Ovary (tissue), 9 donors: Measurements from ENCODE around the gene MMP24. TPM values are rescaled to one million over a fixed set of nuclear protein-coding genes. Genes with fewer than 3 reads are reported as not detected.

ENCODE experiments used
- DNase-seq, 5 donors: peaks; one replicate each; pipeline ENCODE4 v3.0.0-alpha.2; 2019 to 2020
- H3K27ac ChIP-seq, 2 donors: fragments of 200-600 bp; one replicate each; pipeline versions ENCODE4 v1.5.1 to v1.8.0; 2019 to 2022
- H3K27me3 ChIP-seq: fragments of 200-600 bp; one replicate; pipeline ENCODE4 v1.8.0; 2022
- H3K36me3 ChIP-seq: fragments of 200-600 bp; sonication (generic); one replicate; pipeline ENCODE4 v1.5.1; 2019
- H3K4me1 ChIP-seq: one replicate; pipeline ENCODE4 v1.8.1; 2013; ENCODE audit warnings: mild to moderate bottlenecking, moderate library complexity; ENCODE audit not compliant: insufficient read depth
- H3K4me3 ChIP-seq: fragments of 200-600 bp; sonication (generic); one replicate; pipeline ENCODE4 v1.5.1; 2017
- H3K9me3 ChIP-seq, 2 donors: fragments of 200-600 bp in 1 of 2; sonication (generic) in 1 of 2; one replicate each; pipeline versions ENCODE4 v1.5.1 to v1.8.1; 2013 to 2019; ENCODE audit warnings: mild to moderate bottlenecking in 1 of 2, moderate library complexity in 1 of 2
- EP300 ChIP-seq: sonication (generic); formaldehyde crosslinking; IDR thresholded peaks from one replicate; pipeline ENCODE4 v1.6.1; 2017; ENCODE audit warnings: antibody characterized with exemption
- POLR2A ChIP-seq: fragments of 450-650 bp; IDR thresholded peaks from one replicate; pipeline ENCODE4 v1.6.1; 2017; ENCODE audit warnings: antibody characterized with exemption, mild to moderate bottlenecking, moderate library complexity
- WGBS, 3 donors: extraction: QIAGEN DNeasy Blood & Tissue Kit in 1 of 3; methylation state at CpG; one replicate each; pipeline versions ENCODE4 v1.1.5 to v1.1.7; 2013 to 2017; 5-methylcytosine and 5-hydroxymethylcytosine counted together
- intact Hi-C, 4 donors: fragments of 100-400 bp; cut with DNase I; formaldehyde crosslinking; loops; one replicate each; pipeline versions ENCODE4 v1.11.0 to v1.15.1; 2022 to 2023
- polyA plus RNA-seq, 2 donors: library from polyadenylated mRNA; stranded (reverse); fragments of 200-250 nt in 1 of 2; fragments of 350-450 nt in 1 of 2; fragmentation: Illumina TruSeq in 1 of 2; extraction: RNeasy Lipid Tissue Mini Kit (QIAGEN cat#74804) in 1 of 2; gene quantifications; one replicate each; pipeline ENCODE4 v1.2.3, GENCODE V29; 2013 to 2014
- total RNA-seq, 7 donors: library from RNA; depleted of rRNA in 2 of 7; stranded (reverse); fragments of >200 nt in 2 of 7; fragmentation: NEBNext Ultra II Directional in 3 of 7; extraction: Animal tissue kit (Norgen Biotek cat#: 25700) in 3 of 7; gene quantifications; one replicate each; pipeline versions ENCODE4 v1.1.0 to v1.2.4, GENCODE V29; 2016 to 2023
- TF ChIP-seq, protein P1 (sequence below), 3 donors: fragments of 450-650 bp in 2 of 3; fragments of 200-600 bp in 1 of 3; IDR thresholded peaks; one replicate each; pipeline versions ENCODE4 v1.5.1 to v1.8.0; 2016 to 2022; ENCODE audit warnings: antibody characterized with exemption in 3 of 3, mild to moderate bottlenecking in 1 of 3
- donor health status: DM: no; HTN: no; CAD: no; lungs with moderate emphysema.
- donor health status: DM: no; HTN: no; CAD: no.
- donor health status: Bipolar disorder and iron deficiency.
- donor health status: DM: yes; HTN: yes; CAD: no.
- donor health status: DM: no; HTN: no; CAD: no.
- donor health status: DM: yes; HTN: yes; CAD: no.

The MMP24 gene
- total and polyA plus RNA-seq, 9 donors: 0.20 to 10.8 (median 0.67) TPM

GRCh38 chr20:35224536-35224935, 2.0 kb upstream of the MMP24 start:
- no peaks in the 10 kb centered on the region for H3K27me3 ChIP-seq
- H3K36me3 ChIP-seq: no peaks in the 10 kb centered on the region
- no peak for DNase-seq
- no peak overlapping the region for H3K4me3 ChIP-seq
- intact Hi-C loops: no loop called here
- WGBS, 3 donors: 94 to 97% (median 96%) methylated on average over 5 of the region's 5 CpGs
- no peaks in the 10 kb centered on the region for H3K9me3 ChIP-seq
- H3K4me1 ChIP-seq: peaks cover 6% of the 10 kb centered on the region
- TF ChIP-seq, protein P1, sequence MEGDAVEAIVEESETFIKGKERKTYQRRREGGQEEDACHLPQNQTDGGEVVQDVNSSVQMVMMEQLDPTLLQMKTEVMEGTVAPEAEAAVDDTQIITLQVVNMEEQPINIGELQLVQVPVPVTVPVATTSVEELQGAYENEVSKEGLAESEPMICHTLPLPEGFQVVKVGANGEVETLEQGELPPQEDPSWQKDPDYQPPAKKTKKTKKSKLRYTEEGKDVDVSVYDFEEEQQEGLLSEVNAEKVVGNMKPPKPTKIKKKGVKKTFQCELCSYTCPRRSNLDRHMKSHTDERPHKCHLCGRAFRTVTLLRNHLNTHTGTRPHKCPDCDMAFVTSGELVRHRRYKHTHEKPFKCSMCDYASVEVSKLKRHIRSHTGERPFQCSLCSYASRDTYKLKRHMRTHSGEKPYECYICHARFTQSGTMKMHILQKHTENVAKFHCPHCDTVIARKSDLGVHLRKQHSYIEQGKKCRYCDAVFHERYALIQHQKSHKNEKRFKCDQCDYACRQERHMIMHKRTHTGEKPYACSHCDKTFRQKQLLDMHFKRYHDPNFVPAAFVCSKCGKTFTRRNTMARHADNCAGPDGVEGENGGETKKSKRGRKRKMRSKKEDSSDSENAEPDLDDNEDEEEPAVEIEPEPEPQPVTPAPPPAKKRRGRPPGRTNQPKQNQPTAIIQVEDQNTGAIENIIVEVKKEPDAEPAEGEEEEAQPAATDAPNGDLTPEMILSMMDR (IDR thresholded peaks at IDR 0.05): no peak
- no peak for TF ChIP-seq POLR2A
- no peak for TF ChIP-seq EP300
- H3K27ac ChIP-seq: no peak overlapping the region

GRCh38 chr20:35225319-35226125, 968 bp upstream of the MMP24 start:
- H3K9me3 ChIP-seq: no peaks in the 10 kb centered on the region
- no peaks in the 10 kb centered on the region for H3K36me3 ChIP-seq
- WGBS, 3 donors: 30 to 41% (median 38%) methylated on average over 9 of the region's 9 CpGs
- TF ChIP-seq POLR2A: no peak
- TF ChIP-seq EP300: no peak
- TF ChIP-seq, protein P1 (IDR thresholded peaks at IDR 0.05): no peak
- no peak for DNase-seq
- intact Hi-C loops: no loop called here
- H3K27ac ChIP-seq: no peak overlapping the region
- no peak overlapping the region for H3K4me3 ChIP-seq
- H3K4me1 ChIP-seq: peaks cover 6% of the 10 kb centered on the region
- H3K27me3 ChIP-seq: no peaks in the 10 kb centered on the region

DNA sequence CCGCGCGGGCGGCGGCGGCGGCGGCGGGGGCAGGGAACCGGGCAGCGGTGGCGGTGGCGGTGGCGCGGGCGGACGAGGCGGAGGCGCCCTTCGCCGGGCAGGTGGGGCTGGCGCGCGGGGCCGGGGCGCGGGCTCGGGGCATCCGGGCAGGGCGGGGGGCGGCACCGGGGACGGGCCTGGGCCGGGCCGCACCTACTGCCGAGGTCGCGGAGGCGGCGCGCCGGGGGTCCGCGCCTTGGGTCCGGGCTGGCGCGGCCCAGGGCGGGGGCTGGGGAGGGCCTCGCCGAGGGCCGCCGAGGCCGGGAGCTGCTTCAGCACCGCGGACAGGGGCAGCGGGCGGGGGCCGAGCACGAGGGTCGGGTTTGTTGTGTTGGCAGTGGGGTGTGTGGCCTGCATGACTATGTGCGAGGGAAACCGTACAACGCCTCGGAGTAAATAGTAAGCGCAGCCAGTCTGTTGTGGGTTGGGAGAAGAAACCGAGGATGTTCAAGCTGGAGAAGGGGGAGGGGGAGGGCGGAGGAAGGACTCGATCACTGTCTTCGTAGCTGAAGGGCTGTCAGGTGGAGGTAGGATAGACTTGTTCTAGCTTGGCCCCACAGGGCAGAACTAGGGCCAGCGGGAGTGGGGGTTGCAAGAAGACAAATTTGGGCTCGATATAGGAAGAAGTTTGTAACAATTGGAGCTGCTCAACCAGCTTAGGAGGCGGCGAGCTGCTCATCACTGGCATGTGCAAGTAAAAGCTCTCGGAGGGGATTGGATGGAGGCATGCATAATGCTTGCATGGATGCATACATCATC, 593 bp downstream of the MMP24 start:
- Histone ChIP-seq H3K27me3 (no peaks in the 10 kb centered on the region), H3K4me1 (peaks cover 6% of the 10 kb centered on the region), H3K27ac (no peak overlapping the region), H3K4me3 (no peak overlapping the region), H3K9me3 (no peaks in the 10 kb centered on the region), H3K36me3 (no peaks in the 10 kb centered on the region)
- TF ChIP-seq, protein P1 (IDR thresholded peaks at IDR 0.05): no peak
- no peak for TF ChIP-seq POLR2A
- no peak for TF ChIP-seq EP300
- WGBS, 3 donors: 6 to 17% (median 6%) methylated on average over 25 to 74 of the region's 74 CpGs
- intact Hi-C loops: no loop called here
- DNase-seq: peak; percentile 39 to 76 (median 49)

DNA sequence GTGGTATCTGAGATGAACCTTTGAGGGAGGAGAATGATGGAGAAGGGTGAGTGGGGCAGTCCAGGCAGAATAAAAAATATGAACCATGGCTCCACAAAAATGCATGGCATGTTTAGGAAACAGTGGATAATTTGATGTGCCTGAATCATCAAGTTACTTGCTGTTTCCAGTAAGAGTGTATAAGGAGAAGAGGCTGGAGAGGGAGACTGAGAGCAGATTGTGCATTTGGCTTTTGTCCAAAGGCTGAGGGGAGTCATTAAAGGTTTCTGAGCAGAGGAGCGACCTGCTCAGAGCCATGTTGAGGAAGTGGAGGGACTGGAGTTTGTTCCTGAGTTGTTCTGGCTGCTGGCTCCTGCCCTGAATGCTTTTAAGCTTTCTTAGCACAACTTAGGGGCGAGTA, 6.1 kb downstream of the MMP24 start:
- TF ChIP-seq EP300: no peak
- H3K4me1 ChIP-seq: peaks cover 2% of the 10 kb centered on the region
- H3K4me3 ChIP-seq: no peak overlapping the region
- DNase-seq: no peak
- intact Hi-C loops: no loop called here
- no peaks in the 10 kb centered on the region for H3K36me3 ChIP-seq
- no peaks in the 10 kb centered on the region for H3K9me3 ChIP-seq
- H3K27me3 ChIP-seq: no peaks in the 10 kb centered on the region
- WGBS, 3 donors: 57 to 76% (median 69%) methylated on average over 2 of the region's 2 CpGs
- H3K27ac ChIP-seq: no peak overlapping the region
